GM18517 (cell line): ENCODE data around the gene TOP3B.

Source experiments
- ATAC-seq: cut with Tn5 transposase; IDR thresholded peaks from one replicate; pipeline ENCODE4 v1.9.1; 2021; ENCODE audit warnings: mild to moderate bottlenecking, moderate library complexity; ENCODE audit not compliant: unreplicated experiment

The TOP3B gene

GRCh38 chr22:21980547-21980946, 2.0 kb downstream of the TOP3B start:
- no peak for ATAC-seq

DNA sequence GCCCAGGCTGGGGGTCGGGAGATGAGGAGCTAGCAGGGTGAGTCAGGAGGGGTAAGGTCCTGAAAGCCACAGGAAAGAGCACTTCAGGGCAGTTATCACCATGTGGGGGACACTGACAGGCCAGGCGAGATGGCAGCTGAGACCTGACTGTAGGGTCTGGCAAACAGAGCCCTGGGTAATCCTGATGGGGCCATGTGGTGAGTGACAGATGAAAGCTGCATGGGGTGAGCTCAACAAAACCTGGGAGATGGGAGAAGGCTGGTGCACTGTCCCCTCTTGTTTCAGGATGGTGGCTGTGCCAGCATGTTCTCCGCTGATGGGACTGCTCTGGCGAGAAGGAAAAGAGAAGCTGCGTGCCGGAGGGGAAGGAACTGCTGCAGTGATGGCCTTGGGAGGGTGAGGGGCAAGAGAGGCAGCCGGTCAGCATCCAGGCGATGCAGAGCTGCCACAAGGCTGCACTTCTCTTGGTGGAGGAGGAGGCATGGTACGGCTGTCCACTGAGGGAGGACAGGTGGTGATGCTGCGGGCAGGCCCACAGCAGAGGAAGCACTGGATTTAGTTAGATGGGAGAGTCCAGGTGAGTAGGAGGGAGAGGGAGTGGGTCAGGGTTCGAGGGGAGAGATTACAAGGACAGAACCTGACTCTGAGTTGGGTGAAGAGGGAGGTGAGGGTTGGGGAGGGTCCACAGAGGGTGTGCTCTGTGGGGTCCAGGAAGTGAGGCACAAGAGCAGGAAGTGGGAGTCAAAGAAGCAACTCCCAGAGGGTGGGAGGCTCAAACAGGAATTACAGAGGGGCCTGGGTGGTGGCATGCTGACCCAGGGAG, 3.8 kb downstream of the TOP3B start:
- ATAC-seq = no peak

- ATAC-seq = no peak
These were observed 4.8 kb downstream of the TOP3B start for GRCh38 chr22:21977814-21978213.

- ATAC-seq = no peak
These were observed 6.7 kb downstream of the TOP3B start for GRCh38 chr22:21975854-21976345.

DNA sequence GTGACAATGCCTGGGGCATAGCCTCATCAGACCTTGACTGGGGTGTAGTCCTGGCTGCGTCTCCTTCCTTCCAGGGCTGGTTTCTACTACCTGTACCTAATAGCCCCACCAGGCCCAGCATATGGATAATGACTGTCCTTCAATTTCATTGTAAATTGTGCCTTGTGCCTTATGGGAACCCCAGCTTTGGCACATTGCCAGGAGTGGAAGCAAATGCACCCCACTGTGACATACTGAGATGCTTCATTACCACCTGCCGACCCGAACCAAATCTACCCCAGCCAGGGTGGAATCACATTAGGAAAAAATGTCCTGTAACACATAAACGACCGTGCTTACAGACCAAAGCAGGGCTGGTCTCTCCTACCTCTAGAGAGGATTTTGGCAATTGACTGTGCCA, 7.3 kb downstream of the TOP3B start:
- no peak for ATAC-seq

DNA sequence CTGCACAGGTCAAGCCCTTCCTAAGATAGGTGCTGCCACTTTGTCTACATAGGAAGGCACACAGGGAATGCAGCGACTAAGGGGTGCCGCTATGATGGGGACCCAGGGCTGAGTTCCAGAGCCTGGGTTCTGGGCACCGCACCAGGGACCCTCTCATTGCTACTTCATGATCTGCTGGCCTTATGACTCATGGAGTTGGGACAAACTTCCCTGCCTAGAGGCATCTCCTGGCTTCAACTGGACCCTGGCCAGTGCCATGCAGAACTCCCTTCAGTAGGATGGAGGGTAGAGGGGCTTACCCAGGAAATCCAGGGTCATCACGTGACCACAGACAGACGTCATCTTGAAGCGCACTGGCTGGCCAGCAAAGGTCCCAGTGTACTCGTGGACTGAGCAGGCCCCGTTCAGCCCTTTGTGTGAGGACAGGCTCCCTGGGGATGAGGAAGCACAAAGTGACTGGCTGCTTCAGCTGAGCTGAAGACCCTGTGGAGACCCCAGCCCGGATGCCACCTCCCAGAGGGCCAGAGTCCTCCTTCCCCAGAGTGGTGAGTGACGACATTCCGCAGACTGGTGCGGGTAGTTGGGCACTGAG, 8.4 kb downstream of the TOP3B start:
- no peak for ATAC-seq

GRCh38 chr22:21972806-21973205, 9.8 kb downstream of the TOP3B start:
- ATAC-seq = no peak

- ATAC-seq = no peak
These were observed 10.3 kb downstream of the TOP3B start for GRCh38 chr22:21972293-21972779.

- no peak for ATAC-seq
These were observed 10.7 kb downstream of the TOP3B start for GRCh38 chr22:21971858-21972275.

GRCh38 chr22:21970800-21971617, 11.6 kb downstream of the TOP3B start:
- ATAC-seq = no peak

DNA sequence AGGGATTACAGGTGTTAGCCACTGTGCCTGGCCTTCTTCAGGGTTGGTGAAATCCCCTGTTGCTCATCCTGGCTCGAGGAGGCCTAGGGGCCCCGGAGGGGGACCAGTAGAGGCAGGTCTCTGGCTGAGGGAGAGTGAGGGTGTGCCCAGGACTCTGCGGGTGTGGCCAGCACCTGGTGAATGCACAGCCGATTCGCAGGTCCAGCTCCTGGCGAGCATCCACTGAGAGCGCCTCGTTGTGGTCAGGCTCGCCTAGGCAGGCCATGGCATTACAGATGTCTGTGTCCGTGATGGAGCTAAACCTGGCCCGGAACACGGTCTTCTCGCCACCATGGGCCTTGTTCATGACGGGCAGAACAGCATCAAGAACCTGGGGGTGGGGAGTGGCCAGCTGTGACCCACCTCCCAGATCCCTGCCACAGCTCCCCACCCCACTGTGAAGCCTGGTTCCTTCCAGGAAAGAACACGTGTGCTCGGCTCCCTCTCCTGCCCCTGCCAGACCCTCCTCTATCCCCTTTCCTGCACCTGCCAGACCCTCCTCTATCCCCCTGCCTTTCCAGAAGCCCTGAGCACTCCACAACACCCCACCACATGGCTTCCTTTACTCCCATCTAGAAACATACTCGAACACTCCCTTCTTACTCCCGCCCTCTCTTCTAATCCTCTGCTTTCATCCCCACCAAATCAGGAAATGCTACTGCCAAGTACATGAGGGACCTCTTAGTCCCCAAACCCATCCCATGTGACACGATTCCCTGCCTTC, 12.4 kb downstream of the TOP3B start:
- ATAC-seq = no peak

- no peak for ATAC-seq
These were observed 14.0 kb downstream of the TOP3B start for GRCh38 chr22:21968452-21969129.

GRCh38 chr22:21967693-21968271, 14.8 kb downstream of the TOP3B start:
- no peak for ATAC-seq

- no peak for ATAC-seq
These were observed 15.7 kb downstream of the TOP3B start for GRCh38 chr22:21966643-21967516.

DNA sequence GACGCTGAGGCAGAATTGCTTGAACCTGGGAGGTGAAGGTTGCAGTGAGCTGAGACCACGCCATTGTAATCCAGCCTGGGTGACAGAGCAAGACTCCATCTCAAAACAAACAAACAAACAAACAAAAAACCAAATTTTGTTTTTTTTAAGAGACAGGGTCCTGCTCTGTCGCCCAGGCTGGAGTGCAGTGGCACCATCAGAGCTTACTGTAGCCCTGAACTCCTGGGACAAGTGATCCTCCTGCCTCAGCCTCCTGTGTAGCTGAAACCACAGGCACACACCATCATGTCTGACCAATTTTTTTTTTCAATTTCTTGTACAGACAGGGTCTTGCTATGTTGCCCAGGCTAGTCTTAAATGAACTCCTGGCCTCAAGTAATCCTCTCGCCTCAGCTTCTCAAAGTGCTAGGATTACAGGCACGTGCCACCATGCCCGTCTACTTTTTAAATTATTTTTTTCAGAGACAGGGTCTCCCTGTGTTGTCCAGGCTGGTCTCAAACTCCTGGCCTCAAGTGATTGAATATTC, 16.8 kb downstream of the TOP3B start:
- ATAC-seq = no peak

- no peak for ATAC-seq
These were observed 17.6 kb downstream of the TOP3B start for GRCh38 chr22:21964918-21965484.

GRCh38 chr22:21964234-21964633, 18.4 kb downstream of the TOP3B start:
- no peak for ATAC-seq

GRCh38 chr22:21963790-21964211, 18.8 kb downstream of the TOP3B start:
- ATAC-seq = no peak
